Fibroblast of skin of abdomen (primary cell): ENCODE data around the gene PGM5. TPM values are rescaled to one million over a fixed set of nuclear protein-coding genes. Genes with fewer than 3 reads are reported as not detected.
"Not testable (repeated sequence)": the region's sequence is repeated elsewhere in the genome, so short reads cannot be mapped to it uniquely, and the experiment has no call there.

Experiments
- DNase-seq: peaks from one replicate; pipeline ENCODE4 v3.0.0-alpha.2; 2013
- polyA plus RNA-seq, 2 experiments: library from polyadenylated mRNA; unstranded; fragments of 120-200 nt; gene quantifications; one replicate each; pipeline ENCODE4 v1.2.1, GENCODE V29; 2013; ENCODE audit not compliant: insufficient read length in 2 of 2

PGM5 gene
- polyA plus RNA-seq (2013, experiment 1 of 2; ENCODE audit: insufficient read length) = 2.1 TPM
- polyA plus RNA-seq (2013, experiment 2 of 2; ENCODE audit: insufficient read length) = 0.96 TPM

DNA sequence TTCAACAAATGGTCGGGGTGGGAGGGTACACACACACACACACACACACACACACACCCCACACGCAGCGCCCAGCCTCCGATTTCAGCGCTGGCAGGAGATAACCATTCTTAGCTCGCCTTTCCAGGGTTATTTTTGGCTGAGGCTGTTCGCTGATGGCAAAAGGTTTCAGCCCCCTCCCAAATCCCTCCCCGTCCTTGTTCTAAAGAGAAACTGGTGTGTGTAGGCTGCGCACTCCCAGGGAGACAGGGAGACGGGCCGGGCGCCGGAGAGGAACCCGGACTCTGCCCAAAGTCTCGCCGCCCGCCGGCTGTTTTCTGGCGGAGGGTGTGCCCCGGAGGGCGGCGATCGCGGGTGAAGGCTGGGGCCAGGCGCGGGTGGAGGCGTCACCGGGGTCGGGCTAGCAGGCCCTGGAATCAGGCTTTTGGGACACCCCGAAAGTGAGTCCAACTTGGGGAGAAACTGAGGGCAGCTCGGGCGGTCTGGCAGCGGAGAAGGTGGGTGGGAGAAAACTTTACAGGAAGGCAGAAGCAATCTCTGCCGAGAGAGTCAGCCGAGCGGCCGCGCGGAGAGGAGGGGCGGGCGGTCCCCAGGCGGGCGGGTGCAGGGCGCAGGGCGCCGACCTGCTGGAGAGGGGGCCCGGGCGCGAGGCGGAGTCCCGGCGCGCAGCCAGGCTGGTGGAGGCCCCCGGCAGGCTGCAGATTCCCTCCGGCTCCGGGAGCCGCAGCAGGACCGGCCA is at the start of gene PGM5:
TSS of gene PGM5 (plus strand) at position 232 of the 739 bp plus-strand sequence. CDS start 517 bp downstream, outside the sequence.
- not testable (repeated sequence) for DNase-seq

GRCh38 chr9:68307127-68307526 is 49.3 kb upstream of the PGM5 start:
- DNase-seq = not testable (repeated sequence)

DNA sequence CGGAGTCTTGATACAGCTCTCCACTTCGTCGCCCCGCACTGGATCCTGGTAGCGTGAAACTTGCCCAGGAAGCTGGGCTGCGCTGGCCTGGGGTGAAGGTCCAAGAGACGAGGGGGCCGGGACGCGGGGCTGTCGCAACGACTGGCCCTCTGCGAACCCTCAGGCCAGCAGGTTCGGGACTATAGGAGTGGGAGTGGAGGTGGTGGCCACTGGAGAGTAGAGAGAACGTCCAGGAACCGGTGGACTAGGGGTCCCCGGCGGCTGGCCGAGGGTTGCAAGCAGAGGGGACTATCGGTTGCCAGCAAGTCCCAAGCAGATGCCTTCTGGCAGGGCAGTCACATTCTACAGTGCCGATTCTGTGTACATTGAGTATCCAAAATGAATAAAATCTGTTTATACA is 48.8 kb upstream of the PGM5 start:
- not testable (repeated sequence) for DNase-seq

- DNase-seq = not testable (repeated sequence)
Measured at GRCh38 chr9:68311208-68311607, 45.2 kb upstream of the PGM5 start.

DNA sequence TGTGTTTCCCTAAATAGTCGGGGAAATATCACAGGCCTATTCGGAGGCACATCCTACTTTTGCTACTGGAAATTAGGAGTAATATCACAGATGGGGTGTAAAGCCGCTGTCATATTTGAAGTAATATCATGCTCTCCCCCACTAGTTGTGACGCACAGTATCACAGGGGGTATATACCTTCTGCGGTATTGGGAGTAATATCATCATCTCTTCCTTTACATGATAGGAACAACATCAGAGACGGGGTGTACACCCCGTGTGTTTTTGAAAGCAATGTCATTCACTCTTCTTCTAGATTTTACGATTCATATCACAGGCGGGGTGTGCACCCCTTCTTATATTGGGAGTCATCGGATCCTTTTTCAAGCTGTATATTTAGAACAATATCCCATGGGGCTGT is 38.2 kb upstream of the PGM5 start:
- not testable (repeated sequence) for DNase-seq

DNA sequence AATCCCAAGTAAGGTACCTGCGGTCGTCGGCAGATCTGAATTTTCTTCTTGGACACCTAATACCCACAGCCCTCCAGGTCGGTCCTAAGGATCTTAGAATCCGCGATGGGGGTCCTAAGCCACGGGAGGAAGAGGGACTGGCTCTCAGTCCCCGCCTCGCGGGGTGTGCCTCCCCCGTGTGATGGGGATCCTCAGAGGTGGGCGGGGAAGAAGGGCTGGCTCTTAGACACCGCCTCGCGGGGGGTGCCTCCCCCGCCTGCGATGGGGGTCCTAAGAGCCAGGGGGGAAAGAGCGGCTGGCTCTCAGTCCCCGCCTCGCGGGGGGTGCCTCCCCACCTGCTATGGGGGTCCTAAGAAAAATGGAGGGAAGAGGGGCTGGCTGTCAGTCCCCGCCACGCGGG is 32.7 kb upstream of the PGM5 start:
- DNase-seq = not testable (repeated sequence)

DNA sequence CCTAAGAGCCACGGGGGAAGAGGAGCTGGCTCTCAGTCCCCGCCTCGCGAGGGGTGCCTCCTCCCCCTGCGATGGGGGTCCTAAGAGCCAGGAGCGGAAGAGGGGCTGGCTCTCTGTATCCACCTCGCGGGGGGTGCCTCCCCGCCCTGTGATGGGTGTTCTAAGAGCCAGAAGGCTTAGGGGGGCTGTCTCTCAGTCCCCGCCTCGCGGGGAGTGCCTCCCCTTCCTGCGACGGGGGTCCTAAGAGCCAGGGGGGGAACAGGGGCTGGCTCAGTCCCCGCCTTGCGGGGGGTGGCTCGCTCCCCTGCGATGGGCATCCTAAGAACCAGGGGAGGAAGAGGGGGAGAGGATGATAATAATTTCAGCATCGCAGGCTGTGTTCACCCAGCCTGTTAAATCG is 31.9 kb upstream of the PGM5 start:
- DNase-seq = not testable (repeated sequence)

DNA sequence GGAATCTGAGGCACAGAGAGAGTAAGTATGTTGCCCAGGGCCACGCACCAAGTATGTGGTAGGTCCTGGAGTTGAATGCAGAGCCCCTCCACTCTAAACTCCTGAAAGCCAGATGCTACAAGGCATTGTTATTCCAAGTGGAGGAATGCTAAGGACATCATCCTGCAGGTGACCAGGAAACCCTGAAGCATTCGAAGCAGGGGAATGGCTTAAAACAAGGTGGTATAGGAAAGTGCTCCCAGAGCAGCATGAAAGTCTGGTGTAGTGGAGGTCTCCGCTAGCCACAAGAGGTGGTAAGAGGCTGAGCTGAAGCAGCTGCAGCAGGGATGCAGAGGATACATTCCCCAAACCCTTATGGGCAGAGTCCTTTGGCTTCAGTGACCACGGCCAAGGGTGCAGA is 27.3 kb upstream of the PGM5 start:
- DNase-seq = not testable (repeated sequence)

DNA sequence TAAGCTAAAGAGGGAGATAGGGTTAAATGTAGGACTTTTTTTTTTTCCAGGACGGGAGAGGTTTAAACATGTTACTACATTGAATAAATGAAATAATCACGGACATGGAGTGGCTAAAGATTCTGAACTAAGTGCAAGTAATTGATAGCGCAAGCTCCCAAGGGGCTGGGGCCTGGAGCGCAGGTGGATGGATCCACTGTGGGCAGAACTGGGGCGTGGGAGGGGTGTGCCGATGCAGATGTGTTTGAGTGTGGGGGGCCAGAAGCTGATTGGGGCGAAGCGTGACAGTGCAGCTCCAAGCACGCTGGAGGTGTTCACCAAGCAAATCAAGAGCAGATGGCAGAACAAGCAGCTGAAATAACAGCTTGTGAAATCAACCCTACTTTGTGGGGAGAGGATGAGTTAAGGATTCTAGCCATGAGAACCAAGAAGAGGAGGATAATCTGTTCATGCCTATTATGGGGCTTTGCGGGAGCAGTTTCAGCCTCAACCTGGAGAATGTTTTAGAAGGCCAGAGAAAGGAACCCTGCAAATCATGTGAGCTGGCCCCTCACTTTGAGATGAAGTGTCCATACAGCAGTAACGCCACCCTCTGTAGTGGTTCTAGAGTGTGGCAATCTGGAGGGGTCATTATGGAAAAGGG is 25.8 kb upstream of the PGM5 start:
- not testable (repeated sequence) for DNase-seq

DNA sequence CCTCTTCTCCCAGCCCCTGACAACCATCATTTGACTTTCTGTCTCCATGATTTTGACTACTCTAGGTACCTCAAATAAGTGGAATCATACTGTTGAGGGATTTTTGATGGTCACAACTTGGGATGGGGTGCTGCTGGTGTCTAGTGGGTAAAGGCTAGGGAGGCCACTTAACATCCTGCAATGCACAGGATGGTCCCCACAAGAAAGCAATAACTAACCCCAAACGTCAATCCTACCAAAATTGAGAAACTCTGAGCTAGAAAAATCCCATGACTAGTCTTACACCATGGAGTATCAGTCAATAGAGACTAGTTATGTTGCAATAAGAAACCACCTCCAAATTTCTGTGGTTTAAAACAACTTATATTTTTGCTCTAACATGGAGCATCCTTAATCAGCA is 24.3 kb upstream of the PGM5 start:
- DNase-seq = not testable (repeated sequence)

- not testable (repeated sequence) for DNase-seq
Measured at GRCh38 chr9:68335935-68336334, 20.5 kb upstream of the PGM5 start.

GRCh38 chr9:68336639-68337339 is 19.6 kb upstream of the PGM5 start:
- not testable (repeated sequence) for DNase-seq

- DNase-seq = not testable (repeated sequence)
Measured at GRCh38 chr9:68338000-68338399, 18.4 kb upstream of the PGM5 start.

- DNase-seq = not testable (repeated sequence)
Measured at GRCh38 chr9:68342265-68343025, 14.0 kb upstream of the PGM5 start.

DNA sequence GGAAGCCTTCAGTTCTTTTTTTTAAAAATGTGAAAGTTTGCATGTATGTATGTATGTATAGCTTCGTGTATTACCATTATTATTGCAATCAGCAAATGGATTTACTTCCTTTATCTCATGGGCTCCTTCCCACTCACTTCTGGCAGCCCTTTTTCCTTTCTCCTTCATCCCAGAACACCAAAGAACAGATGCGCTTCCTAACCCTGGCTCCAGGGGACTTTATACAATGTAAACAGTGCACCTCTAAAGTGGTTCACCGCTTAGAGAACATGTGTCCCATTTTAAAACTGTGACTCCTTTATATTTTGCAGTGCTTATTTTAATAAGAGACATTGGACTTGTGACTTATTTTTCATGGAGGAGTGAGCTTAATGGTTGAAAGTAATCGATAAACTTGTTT is 13.2 kb upstream of the PGM5 start:
- not testable (repeated sequence) for DNase-seq

- DNase-seq = not testable (repeated sequence)
Measured at GRCh38 chr9:68343992-68344391, 12.4 kb upstream of the PGM5 start.

GRCh38 chr9:68351689-68352088 is 4.7 kb upstream of the PGM5 start:
- not testable (repeated sequence) for DNase-seq

DNA sequence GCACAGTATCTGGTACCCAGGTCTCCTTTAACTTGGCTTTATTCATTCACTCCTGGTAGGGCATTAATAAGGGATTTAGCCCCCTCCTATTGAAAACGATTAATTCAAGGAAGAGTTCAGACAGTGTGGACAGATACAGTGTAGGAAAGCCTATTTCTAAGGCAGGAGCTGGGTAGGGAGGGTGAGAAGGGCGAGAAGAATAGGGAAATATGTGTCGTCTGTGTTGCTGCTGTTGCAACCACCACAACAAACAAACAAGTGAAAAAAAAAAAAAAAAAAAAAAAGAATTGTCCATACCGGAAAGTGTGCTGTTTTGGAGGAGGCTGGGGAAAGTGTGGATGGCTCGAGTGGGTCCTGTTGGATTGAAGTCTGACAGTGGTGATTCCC is 425 bp upstream of the PGM5 start:
- not testable (repeated sequence) for DNase-seq

GRCh38 chr9:68357119-68357714 is 806 bp downstream of the PGM5 start:
- not testable (repeated sequence) for DNase-seq

GRCh38 chr9:68366933-68367547 is 10.6 kb downstream of the PGM5 start:
- not testable (repeated sequence) for DNase-seq

DNA sequence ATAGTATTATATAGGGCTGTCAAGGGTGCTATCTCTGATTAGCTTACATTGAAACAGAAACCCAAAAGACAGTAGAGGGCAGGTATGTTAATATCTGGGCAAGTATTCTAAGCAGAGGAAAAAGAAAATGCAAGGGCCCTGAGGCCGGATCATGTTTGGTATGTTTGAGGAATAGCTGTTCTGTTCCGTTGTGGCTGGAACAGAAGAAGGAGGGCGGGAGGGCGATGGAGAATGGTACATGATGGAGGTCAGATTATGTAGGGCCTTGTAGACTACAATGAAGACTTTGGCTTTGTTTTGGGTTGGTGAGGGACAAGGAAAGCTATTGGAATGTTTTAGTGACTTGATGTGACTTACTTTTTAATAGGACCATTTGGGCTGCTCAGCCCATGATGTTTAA is 19.4 kb downstream of the PGM5 start:
- not testable (repeated sequence) for DNase-seq
